Measurements from ENCODE around the gene PPFIBP1. TPM values are rescaled to one million over a fixed set of nuclear protein-coding genes. Genes with fewer than 3 reads are reported as not detected.

The PPFIBP1 gene
- total and polyA plus RNA-seq, 2 of the 8 experiments (the other 6 are each of a cell fraction or from before 2014, with no cell fraction given) = 7.7 to 31.3 TPM

DNA sequence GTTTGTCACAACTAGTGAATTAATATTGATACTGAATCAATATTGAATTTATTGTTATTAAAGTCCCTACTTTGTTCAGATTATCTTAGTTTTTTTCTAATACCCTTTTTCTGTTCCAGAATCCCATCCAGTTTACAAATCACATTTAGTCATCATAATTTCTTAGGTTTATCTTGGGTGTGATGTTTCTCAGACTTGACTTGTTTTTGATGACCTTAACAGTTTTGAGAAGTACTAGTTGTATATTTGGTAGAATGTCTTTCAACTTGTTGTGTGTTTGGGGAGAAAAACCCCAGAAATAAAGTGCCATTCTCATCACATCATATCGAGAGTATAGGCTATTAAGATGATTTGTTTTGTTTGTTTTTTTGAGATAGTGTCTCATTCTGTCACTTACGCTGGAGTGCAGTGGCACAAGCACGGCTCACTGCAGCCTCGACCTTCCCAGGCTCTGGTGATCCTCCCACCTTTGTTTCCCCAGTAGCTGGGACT, 206.1 kb downstream of the PPFIBP1 start (continued):
- TF ChIP-seq TAF1 (IDR thresholded peaks at IDR 0.05; ENCODE audit: low read depth, low read length) = no peak
- no peak for TF ChIP-seq ASH2L (IDR thresholded peaks at IDR 0.05; ENCODE audit: low read length)
- TF ChIP-seq NANOG (IDR thresholded peaks at IDR 0.05; ENCODE audit: insufficient read depth, low read depth, low read length, poor library complexity, severe bottlenecking) = no peak
- no peak for TF ChIP-seq SP2 (IDR thresholded peaks at IDR 0.05; ENCODE audit: low read length)

Data from H1 (cell line).